NCI-H2227 (cell line): ENCODE data around the gene IFT88.
A peak's percentile ranks its signal among the peaks of the same experiment; 100 is the strongest.

Experiments used
- DNase-seq: peaks from one replicate; lab custom pipeline; 2025; ENCODE audit not compliant: unreplicated experiment; lab: John Stamatoyannopoulos, UW

The IFT88 gene, protein sequence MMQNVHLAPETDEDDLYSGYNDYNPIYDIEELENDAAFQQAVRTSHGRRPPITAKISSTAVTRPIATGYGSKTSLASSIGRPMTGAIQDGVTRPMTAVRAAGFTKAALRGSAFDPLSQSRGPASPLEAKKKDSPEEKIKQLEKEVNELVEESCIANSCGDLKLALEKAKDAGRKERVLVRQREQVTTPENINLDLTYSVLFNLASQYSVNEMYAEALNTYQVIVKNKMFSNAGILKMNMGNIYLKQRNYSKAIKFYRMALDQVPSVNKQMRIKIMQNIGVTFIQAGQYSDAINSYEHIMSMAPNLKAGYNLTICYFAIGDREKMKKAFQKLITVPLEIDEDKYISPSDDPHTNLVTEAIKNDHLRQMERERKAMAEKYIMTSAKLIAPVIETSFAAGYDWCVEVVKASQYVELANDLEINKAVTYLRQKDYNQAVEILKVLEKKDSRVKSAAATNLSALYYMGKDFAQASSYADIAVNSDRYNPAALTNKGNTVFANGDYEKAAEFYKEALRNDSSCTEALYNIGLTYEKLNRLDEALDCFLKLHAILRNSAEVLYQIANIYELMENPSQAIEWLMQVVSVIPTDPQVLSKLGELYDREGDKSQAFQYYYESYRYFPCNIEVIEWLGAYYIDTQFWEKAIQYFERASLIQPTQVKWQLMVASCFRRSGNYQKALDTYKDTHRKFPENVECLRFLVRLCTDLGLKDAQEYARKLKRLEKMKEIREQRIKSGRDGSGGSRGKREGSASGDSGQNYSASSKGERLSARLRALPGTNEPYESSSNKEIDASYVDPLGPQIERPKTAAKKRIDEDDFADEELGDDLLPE

GRCh38 chr13:20566898-20567874 lies at the start of gene IFT88:
TSS of gene IFT88 (plus strand) at chr13:20567157. CDS start at chr13:20574386, 7,229 bp downstream.
- peak; percentile 70 for DNase-seq

DNA sequence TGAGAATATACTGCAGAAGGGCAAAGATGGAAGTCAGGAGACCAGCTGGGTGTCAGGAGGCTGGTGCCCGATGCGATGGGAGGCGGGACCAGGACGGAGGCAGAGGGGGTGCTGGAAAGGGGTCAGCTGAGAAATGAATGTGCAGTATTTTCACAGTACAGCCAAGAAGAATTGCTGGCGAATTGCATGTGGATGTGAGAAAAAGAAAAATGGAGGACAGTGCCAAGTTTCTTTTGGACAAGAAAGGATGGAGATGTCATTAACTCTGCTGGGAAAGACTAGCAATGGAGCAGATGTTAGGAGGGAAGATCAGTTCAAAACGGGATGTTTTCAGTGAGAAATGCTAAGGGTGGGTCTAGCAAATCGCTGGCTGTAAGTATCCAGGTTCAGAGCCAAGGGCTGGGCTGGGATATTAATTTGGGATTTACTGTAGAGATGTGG lies 48.3 kb upstream of the IFT88 start:
- no peak for DNase-seq

DNA sequence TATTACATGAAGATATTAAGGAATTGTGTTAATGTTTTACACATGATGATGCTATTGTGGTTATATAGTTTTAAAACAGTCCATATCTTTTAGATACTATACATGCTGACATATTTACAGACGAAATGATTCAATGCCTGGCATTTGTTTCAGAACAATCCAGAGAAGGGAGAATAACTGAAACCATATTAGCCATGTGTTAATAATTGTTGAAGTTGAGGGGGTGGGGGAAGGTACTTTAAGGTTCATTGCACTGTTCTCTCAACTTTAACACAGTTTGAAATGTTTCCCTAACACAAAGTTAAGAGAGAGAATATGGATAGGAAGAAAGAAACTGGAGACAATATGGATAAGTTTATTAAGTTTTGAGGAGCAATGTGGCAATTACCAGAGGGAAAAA lies 47.1 kb upstream of the IFT88 start:
- DNase-seq, result no peak

GRCh38 chr13:20521364-20522115 lies 45.4 kb upstream of the IFT88 start:
- no peak for DNase-seq

- no peak for DNase-seq
Measured at GRCh38 chr13:20525144-20525600, 41.8 kb upstream of the IFT88 start.

DNA sequence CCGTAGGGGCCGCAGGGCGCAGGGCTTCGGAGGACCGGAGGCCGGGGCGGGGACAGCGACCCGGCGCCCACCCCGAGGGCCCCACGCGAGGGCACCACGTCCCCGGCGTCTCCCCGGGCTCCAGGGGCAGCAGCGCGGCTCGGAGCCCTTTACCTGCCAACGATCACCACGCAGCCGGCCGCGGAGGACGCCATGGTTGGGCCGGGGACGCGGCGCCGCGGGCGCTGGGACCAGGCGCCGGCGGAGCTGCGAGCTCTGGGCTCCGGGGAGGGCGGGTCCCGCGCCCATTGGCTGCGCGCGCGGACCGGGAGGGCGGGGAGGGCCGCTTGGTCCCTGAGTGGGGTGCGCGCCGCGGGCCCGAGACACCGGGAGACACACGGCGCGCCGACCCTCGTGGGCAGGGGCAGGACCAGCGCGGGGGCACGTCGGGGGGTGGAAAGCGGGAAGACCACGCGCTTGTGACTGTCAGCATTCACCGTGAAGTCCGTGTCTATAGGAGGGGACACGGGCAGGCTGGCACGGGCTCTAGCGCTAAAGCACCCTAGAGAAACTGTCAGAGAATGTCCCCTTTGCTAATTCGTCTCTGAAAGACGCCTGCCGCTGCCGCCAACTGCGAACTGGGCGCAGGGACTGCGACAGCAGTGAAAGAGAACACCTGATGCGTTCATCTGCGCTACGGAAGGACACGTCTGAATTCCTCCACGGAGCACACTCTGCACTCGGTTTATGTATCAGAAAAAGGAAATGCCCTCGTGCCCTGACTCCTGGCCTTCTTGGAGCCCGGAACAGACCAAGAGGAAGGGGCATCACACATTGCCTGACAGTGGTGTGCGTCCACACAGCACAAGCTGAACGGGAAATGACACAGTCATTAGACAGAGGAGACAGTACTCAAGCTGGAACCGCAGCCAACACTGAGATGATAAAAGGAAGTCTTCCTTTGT lies 41.1 kb upstream of the IFT88 start, which contains the start of gene CRYL1:
TSS of gene CRYL1 (minus strand) at position 257 of the 944 bp plus-strand sequence. CDS start at position 194, 63 bp downstream.
- peak; percentile 25 for DNase-seq

- no peak for DNase-seq
Measured at GRCh38 chr13:20526664-20527063, 40.3 kb upstream of the IFT88 start.

GRCh38 chr13:20528452-20528851 lies 38.5 kb upstream of the IFT88 start:
- no peak for DNase-seq

- DNase-seq, result no peak
Measured at GRCh38 chr13:20534038-20534608, 32.8 kb upstream of the IFT88 start.

DNA sequence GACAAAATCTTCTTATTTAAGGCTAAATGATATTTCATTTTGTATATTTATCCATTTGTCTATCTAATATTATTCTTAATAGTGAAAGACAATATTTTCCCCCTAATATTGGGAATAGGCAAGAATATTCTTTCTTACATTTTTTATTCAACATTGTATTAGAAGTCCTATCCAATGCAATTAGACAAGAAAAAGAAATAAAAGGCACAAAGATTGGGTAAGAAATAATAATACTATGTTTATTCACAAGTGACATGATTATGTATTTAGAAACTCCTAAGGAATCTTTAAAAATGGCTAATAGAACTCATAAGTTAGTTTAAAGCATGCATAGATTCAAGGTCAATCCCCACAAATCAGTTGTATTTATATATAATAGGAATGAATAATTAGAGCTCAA lies 30.0 kb upstream of the IFT88 start:
- DNase-seq, result no peak

GRCh38 chr13:20544201-20544923 lies 22.6 kb upstream of the IFT88 start:
- no peak for DNase-seq

- DNase-seq, result no peak
Measured at GRCh38 chr13:20546556-20546955, 20.4 kb upstream of the IFT88 start.

- no peak for DNase-seq
Measured at GRCh38 chr13:20547479-20547908, 19.5 kb upstream of the IFT88 start.

GRCh38 chr13:20550799-20551198 lies 16.2 kb upstream of the IFT88 start:
- no peak for DNase-seq

GRCh38 chr13:20553311-20553710 lies 13.6 kb upstream of the IFT88 start:
- no peak for DNase-seq

- no peak for DNase-seq
Measured at GRCh38 chr13:20558982-20559381, 8.0 kb upstream of the IFT88 start.

DNA sequence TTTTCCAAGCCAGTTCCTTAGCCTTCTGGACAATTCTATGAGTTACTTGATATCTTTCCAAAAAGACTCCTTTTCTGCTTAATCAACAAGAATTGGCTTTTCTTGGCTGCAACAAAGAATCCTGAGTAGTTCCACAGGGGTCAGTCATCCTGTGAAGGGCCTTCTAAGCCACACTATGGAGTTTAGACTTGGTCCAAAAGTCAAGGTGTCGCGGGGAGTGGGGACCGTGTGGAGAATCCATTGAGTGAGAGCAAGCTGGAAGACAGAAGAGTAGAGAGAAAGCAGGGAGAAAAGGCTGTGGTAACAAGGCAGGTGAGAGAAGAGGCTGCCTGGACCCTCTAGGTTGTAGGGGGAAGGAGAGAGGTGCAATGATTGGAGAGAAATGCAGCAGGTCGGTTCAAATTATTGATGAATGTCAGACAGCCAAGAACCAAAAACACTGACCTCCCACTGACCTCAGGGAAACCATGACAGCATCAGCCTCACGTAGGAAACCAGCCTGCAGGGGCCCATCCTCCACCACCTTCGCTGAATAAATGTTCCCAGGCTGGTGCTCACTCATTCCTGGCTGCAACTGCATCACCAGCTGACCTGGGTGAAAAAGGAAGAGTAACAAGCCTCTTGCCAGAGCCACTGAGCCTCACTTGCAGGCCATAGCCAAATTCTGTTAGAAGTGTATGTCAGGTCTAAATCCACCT lies 7.1 kb upstream of the IFT88 start:
- no peak for DNase-seq
